ENCODE results near the gene CHP2.

Gene CHP2

DNA sequence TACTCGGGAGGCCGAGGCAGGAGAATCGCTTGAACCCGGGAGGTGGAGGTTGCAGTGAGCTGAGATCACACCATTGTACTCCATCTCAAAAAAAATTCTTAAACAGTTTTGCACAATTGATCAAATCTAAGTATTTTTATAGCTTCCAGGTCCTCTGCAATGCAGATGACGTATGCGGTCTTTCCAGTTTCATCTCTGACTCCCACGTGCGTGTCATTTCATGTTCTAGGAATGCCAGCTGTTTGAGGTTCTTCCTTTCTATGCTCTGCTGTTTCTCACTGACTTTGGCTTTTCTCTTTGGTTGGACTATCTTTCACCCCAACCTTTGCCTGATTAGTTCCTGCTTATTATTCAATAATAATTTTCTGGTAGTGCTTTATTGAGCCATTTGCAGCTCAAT, 16.2 kb downstream of the CHP2 start:
- TF ChIP-seq, protein P1, sequence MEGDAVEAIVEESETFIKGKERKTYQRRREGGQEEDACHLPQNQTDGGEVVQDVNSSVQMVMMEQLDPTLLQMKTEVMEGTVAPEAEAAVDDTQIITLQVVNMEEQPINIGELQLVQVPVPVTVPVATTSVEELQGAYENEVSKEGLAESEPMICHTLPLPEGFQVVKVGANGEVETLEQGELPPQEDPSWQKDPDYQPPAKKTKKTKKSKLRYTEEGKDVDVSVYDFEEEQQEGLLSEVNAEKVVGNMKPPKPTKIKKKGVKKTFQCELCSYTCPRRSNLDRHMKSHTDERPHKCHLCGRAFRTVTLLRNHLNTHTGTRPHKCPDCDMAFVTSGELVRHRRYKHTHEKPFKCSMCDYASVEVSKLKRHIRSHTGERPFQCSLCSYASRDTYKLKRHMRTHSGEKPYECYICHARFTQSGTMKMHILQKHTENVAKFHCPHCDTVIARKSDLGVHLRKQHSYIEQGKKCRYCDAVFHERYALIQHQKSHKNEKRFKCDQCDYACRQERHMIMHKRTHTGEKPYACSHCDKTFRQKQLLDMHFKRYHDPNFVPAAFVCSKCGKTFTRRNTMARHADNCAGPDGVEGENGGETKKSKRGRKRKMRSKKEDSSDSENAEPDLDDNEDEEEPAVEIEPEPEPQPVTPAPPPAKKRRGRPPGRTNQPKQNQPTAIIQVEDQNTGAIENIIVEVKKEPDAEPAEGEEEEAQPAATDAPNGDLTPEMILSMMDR (IDR thresholded peaks at IDR 0.05; ENCODE audit: extremely low read depth, missing control alignments): no peak

DNA sequence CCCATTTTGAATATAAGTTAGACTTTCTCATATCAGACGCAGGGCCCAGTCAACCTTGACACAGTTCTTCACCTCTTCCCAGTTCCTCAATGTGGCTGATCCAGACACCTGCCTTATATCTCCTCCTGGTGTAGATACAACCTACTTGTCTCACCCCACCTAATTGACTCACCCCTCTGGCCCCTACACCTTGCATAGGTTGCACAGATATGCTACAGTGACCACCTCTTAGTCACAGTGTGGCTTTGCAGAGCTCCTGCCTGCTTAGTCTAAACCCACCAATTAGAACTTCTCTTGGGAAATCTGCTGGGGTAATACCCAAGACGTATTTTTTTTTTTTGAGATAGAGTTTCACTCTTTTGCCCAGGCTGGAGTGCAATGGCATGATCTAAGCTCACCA, 16.8 kb downstream of the CHP2 start:
- TF ChIP-seq, protein P1 (IDR thresholded peaks at IDR 0.05; ENCODE audit: extremely low read depth, missing control alignments): no peak
- no peak for DNase-seq (ENCODE audit: low spot score)

More for the DNA sequence above, 16.2 kb downstream of the CHP2 start:
- DNase-seq (ENCODE audit: low spot score): no peak

DNA sequence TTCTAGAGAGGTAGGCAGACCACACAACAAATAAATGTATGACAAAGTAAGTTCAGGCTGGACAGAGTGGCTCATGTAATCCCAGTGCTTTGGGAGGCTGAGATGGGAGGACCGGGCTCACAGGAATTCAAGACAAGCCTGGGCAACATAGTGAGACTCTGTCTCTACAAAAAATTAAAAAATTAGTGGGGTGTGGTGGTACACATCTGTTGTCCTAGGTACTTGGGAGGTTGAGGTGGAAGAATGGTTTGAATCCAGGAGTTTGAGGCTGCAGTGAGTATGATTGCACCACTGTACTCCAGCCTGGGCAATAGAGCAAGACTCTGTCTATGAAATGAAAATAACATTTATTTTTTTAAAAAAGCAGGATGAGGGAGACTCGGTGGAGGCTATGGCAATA, 18.5 kb downstream of the CHP2 start:
- TF ChIP-seq, protein P1 (IDR thresholded peaks at IDR 0.05; ENCODE audit: extremely low read depth, missing control alignments): no peak
- no peak for DNase-seq (ENCODE audit: low spot score)

DNA sequence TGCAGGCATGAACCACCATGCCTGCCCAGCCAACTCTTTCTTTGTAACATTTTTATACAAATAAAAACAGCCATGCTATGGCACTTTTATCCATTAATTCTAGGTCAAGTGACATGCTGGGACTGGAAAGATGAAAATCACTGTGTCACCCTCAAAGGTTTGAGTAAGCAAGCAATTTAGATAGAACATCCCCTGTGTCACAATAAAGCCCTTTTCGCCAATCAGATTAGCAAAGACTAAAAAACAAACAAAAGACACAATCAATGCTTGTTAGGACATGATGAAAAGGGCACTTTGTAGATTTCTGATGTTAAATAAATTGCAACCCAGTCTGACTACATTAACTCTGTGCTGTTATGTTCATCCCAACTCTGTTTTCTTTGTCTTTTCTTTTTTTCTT, 26.4 kb downstream of the CHP2 start:
- TF ChIP-seq, protein P1 (IDR thresholded peaks at IDR 0.05; ENCODE audit: extremely low read depth, missing control alignments): no peak
- no peak for DNase-seq (ENCODE audit: low spot score)

DNA sequence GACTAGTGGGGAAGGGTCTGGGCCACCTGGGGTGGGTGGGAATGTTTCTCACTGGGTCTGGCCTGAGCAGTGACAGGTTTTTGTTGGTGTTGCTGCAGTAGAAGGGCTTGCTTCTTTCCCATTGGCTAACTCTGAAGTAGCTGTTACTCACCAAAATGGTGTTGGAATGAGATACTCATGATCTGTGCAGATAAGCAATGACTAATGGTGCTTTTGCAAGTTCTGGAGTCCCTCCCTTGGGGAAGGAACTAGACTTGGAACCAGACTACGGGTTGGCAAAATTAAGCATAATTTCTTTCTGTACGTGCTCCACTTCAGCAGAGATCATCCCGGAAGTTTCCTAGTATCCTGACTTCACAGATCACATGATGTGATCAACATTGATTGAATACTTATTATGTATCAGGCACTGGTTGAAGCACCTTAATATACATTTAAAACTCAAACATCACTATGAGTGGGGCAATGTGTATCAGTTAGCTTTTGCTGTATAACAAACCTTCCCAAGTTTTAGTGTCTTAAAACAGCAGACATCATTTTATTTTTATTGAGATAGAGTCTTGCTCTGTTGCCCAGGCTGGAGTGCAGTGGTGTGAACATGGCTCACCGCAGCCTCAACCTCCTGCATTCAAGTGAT, 30.1 kb downstream of the CHP2 start:
- TF ChIP-seq, protein P1 (IDR thresholded peaks at IDR 0.05; ENCODE audit: extremely low read depth, missing control alignments): no peak
- no peak for DNase-seq (ENCODE audit: low spot score)

DNA sequence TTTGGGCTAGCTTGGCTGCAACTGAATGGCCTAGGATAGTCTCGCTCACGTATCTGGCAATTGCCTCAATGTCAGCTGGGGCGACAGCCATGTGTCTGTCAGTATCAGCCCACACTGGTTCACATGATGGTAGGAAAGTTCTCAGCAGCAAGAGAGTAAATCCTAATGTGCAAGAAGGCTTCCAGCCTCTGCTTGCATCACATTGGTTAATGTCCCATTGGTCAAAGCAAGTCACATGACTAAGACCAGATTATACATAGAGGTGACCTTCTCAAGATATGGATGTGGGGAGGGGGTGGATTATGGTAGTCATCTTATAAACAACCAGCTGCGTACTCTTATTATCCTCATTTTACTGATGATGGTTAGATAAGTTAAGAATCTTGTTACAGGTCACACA, 31.0 kb downstream of the CHP2 start:
- TF ChIP-seq, protein P1 (IDR thresholded peaks at IDR 0.05; ENCODE audit: extremely low read depth, missing control alignments): no peak
- no peak for DNase-seq (ENCODE audit: low spot score)

DNA sequence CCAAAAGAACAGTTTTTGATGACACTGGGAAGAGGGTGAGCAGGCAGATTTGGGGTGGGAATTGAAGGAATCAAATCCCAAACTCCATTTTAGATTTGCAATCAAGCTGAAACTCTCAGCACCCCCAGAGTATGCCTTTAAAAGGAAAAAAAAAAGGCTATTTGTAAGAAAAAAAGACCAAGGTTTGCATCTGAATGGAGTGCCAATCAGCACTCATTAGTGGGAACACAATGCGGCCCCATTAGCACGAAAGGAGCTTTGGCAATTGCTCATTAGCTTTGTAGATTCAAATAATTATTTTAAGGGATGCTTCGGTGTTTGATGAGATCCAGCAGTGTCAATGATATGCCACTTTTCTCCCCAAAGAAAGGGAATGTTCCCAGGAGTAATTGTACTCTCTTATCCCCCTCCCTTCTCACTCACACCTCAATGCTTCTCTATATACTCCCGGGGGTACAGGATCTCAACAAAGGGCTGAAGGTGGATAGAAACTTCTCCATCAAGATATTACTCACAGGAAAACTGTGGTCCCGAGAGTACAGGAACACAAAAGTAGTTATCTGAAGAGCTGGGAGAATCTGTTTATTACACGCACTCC, 32.2 kb downstream of the CHP2 start:
- TF ChIP-seq, protein P1 (IDR thresholded peaks at IDR 0.05; ENCODE audit: extremely low read depth, missing control alignments): no peak
- DNase-seq (ENCODE audit: low spot score): no peak

Measured in GM20000 (cell line).